ENCODE measurements around the gene PRSS50. TPM values are rescaled to one million over a fixed set of nuclear protein-coding genes. Genes with fewer than 3 reads are reported as not detected.

PRSS50 gene
- total RNA-seq, 2 donors from 2014 or later: 0.28 to 0.54 TPM

GRCh38 chr3:46716461-46717441 lies 918 bp downstream of the PRSS50 start:
- Histone ChIP-seq H3K27me3 (replicated peaks; ENCODE audit: insufficient read depth) (no peaks in the 10 kb centered on the region), H3K4me3 (no peak overlapping the region), H3K9me3 (no peaks in the 10 kb centered on the region), H3K4me1 (ENCODE audit: control insufficient read depth in 1 of 2, low read depth in 2 of 2) (no peaks in the 10 kb centered on the region), H3K36me3 (no peaks in the 10 kb centered on the region), H3K27ac (no peak overlapping the region)
- no peak for ATAC-seq (ENCODE audit: insufficient number of reproducible peaks, low FRiP score, low read depth)
- TF ChIP-seq, protein P1, sequence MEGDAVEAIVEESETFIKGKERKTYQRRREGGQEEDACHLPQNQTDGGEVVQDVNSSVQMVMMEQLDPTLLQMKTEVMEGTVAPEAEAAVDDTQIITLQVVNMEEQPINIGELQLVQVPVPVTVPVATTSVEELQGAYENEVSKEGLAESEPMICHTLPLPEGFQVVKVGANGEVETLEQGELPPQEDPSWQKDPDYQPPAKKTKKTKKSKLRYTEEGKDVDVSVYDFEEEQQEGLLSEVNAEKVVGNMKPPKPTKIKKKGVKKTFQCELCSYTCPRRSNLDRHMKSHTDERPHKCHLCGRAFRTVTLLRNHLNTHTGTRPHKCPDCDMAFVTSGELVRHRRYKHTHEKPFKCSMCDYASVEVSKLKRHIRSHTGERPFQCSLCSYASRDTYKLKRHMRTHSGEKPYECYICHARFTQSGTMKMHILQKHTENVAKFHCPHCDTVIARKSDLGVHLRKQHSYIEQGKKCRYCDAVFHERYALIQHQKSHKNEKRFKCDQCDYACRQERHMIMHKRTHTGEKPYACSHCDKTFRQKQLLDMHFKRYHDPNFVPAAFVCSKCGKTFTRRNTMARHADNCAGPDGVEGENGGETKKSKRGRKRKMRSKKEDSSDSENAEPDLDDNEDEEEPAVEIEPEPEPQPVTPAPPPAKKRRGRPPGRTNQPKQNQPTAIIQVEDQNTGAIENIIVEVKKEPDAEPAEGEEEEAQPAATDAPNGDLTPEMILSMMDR (IDR thresholded peaks at IDR 0.05): no peak
- no peak for DNase-seq (ENCODE audit: low spot score)

DNA sequence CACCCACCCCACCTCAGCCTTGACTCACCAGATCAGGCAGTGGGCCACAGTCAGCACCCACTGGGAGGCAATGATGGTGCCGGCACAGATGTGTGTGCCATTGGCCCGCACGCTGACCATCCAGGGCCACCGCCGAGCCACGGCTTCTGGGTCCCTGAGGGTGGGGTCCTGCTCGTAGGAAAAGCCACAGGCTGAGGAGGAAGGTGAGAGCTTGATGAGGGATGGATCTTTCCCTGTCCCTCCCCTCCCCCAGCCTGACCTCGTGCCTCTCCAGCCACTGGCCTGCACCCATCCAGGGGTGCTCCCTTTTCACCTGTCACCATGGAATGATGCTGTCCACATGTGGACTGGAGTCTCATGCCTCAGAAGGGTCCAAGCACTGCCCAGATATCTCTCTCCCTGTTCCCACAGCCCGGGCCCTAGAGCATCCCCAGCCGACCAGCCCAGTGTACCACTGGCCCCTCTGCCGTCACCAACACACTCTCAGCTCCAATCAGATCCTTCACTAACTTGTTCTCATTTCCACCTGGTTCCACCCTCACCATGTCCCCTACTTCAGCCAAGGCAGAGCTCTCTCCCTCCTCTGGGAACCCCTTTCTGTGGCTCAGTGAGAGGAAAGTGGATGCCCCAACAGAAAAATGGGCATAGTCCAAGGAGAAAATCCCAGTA lies 2.0 kb downstream of the PRSS50 start:
- Histone ChIP-seq H3K36me3 (no peaks in the 10 kb centered on the region), H3K4me3 (no peak overlapping the region), H3K27ac (no peak overlapping the region), H3K9me3 (no peaks in the 10 kb centered on the region), H3K27me3 (replicated peaks; ENCODE audit: insufficient read depth) (no peaks in the 10 kb centered on the region), H3K4me1 (ENCODE audit: control insufficient read depth in 1 of 2, low read depth in 2 of 2) (no peaks in the 10 kb centered on the region)
- ATAC-seq (ENCODE audit: insufficient number of reproducible peaks, low FRiP score, low read depth) (no peak), DNase-seq (ENCODE audit: low spot score) (no peak)
- TF ChIP-seq, protein P1 (IDR thresholded peaks at IDR 0.05): no peak

DNA sequence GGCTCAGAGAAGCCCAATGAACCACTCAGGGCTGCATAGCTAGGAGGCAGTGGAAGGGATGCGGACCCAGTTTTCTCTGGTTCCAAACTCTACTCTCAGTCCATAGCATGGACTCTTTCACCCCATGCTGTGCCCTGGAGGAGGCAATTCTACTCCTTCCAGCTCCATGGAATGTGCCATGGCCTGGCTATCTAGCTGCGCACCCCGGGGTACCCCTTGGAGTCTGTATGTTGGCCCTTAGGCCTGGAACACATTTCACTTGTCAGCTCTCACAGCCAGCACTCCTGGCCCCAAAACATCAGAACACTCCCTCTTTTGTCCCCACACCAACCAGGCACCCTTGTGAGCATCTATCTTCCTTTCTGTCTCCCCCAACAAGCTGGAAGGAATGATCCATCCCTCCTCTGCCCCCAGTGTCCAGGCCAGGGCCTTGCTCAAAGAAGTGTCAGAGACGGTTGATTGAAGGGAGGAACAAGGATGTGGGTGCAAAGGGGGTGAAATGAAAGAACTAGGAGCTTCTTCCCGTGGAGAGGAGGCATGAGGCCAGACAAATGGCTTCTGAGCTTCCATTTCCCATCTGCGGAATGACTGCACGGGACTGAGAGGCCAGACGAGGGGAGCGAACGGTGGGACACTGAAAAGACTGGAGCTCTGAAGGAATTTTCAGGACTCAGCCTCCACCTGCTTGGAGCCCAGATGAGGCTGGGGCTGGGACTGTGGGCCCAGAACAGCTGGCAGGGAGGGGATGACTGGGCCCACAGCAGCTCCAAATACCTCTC lies 2.8 kb downstream of the PRSS50 start:
- no peak overlapping the region for H3K4me3 ChIP-seq
- no peaks in the 10 kb centered on the region for H3K4me1 ChIP-seq (ENCODE audit: control insufficient read depth in 1 of 2, low read depth in 2 of 2)
- TF ChIP-seq, protein P1 (IDR thresholded peaks at IDR 0.05): no peak
- DNase-seq (ENCODE audit: low spot score) (no peak), ATAC-seq (ENCODE audit: insufficient number of reproducible peaks, low FRiP score, low read depth) (no peak)
- H3K9me3 ChIP-seq: no peaks in the 10 kb centered on the region
- H3K36me3 ChIP-seq: no peaks in the 10 kb centered on the region
- no peak overlapping the region for H3K27ac ChIP-seq
- H3K27me3 ChIP-seq (replicated peaks; ENCODE audit: insufficient read depth): no peaks in the 10 kb centered on the region

DNA sequence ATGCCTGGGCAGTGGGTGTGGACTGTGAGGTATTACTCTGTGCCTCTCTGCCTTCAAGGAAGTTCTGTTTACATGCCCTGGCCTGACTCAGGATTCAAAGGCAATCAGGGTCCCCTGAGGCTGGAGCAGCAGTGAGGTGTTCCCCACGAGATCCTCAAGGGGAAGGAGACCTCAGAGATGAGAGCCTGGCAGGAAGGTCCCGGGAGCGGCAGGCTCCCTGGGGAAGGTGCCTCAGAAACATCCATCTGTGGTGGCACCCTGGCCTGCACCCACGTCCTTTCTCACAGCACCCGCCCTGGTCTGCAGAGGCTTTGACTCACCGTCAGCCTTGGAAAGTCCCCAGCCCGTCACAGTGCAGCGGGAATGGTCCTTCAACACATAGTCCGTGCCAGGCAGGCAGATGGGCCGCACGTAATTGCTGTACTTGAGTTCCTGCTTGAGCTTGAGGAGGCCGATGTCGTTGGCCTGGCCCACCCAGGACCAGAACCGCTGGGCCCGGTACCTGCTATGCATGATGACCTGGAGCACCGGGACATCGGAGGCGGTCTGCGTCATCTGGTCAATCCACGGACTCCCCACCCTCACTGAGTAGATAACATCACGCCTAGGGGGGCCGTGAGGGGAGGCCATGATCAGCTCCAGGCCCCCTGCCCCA lies 3.6 kb downstream of the PRSS50 start:
- no peak for ATAC-seq (ENCODE audit: insufficient number of reproducible peaks, low FRiP score, low read depth)
- DNase-seq (ENCODE audit: low spot score): no peak

More for the DNA sequence above, 3.6 kb downstream of the PRSS50 start:
- H3K27me3 ChIP-seq (replicated peaks; ENCODE audit: insufficient read depth): no peaks in the 10 kb centered on the region
- no peak overlapping the region for H3K4me3 ChIP-seq
- no peak overlapping the region for H3K27ac ChIP-seq
- no peaks in the 10 kb centered on the region for H3K36me3 ChIP-seq
- TF ChIP-seq, protein P1 (IDR thresholded peaks at IDR 0.05): no peak
- no peaks in the 10 kb centered on the region for H3K4me1 ChIP-seq (ENCODE audit: control insufficient read depth in 1 of 2, low read depth in 2 of 2)
- H3K9me3 ChIP-seq: no peaks in the 10 kb centered on the region
